Tibial nerve (tissue), 4 donors: ENCODE measurements around the gene SFMBT2.

ENCODE experiments used
- CTCF ChIP-seq, 5 experiments: fragments of 200-600 bp in 3 of 5; fragments of 450-650 bp in 2 of 5; sonication (generic) in 3 of 5; IDR thresholded peaks; one replicate each; pipeline ENCODE4 v1.5.1; 2016 to 2019; ENCODE audit warnings: antibody characterized with exemption in 5 of 5, mild to moderate bottlenecking in 3 of 5, moderate library complexity in 2 of 5
- EP300 ChIP-seq, 2 donors: sonication (generic); formaldehyde crosslinking; IDR thresholded peaks; one replicate each; pipeline ENCODE4 v1.6.1; 2017; ENCODE audit warnings: antibody characterized with exemption in 2 of 2, mild to moderate bottlenecking in 1 of 2
- POLR2A ChIP-seq, 2 donors: fragments of 450-650 bp; IDR thresholded peaks; one replicate each; pipeline ENCODE4 v1.6.1; 2017; ENCODE audit warnings: antibody characterized with exemption in 2 of 2, mild to moderate bottlenecking in 2 of 2, moderate library complexity in 2 of 2

GRCh38 chr10:7135188-7135587, 275.6 kb downstream of the SFMBT2 start:
- TF ChIP-seq CTCF (IDR thresholded peaks at IDR 0.05) (no peak), POLR2A (IDR thresholded peaks at IDR 0.05) (no peak), EP300 (IDR thresholded peaks at IDR 0.05) (no peak)
